HG02678 (cell line): ENCODE measurements around the gene WBP11.

Experiments
- ATAC-seq: cut with Tn5 transposase; IDR thresholded peaks from one replicate; pipeline ENCODE4 v1.9.1; 2021; ENCODE audit warnings: mild to moderate bottlenecking, moderate library complexity; ENCODE audit not compliant: unreplicated experiment

Gene WBP11

DNA sequence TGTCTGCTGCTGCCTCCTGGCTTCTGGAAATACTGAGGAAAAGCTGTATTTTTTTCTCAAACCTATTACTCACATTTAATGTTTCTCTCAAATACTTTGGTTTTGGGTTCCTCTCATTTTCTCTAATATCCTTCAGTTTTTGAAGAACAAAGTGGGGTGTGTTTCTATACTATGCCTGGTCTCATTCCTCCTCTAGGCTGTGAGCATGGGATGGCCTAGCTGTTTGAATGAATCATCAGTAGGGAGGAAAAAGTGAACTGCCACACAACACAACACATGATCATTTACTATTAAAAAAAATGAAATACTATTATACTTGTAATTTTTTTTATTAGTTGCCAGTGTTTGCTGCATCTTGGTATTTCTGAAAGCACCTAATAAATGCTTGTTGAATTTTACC lies 22.0 kb upstream of the WBP11 start:
- no peak for ATAC-seq

DNA sequence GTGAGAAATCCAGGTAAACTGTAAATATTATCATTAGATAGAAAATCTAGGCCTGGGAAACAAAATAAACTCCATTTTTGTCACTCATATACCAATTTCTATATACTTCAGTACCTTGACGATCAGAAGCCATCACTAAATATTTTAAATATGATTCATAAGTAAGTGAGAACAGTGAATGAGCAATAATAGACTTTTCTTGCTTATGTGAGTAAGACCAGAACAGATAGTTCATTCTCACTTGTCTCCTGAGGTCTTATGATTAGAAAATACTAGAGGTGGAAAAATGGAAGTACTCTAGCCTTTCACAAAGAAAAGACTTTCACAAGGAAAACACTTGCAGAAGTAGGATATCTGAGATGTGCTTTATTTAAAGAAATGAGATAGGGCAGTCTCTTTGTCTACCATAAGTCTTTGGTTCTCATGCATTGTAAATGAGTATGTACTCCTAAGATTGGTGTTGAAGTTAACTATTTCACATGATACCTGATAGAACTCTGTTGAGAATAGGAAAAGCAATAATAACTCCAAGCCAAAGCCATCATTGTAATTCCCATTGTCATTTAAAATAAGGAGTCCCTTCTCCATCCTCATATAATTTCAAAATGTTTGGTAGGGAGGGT lies 20.8 kb upstream of the WBP11 start:
- no peak for ATAC-seq

DNA sequence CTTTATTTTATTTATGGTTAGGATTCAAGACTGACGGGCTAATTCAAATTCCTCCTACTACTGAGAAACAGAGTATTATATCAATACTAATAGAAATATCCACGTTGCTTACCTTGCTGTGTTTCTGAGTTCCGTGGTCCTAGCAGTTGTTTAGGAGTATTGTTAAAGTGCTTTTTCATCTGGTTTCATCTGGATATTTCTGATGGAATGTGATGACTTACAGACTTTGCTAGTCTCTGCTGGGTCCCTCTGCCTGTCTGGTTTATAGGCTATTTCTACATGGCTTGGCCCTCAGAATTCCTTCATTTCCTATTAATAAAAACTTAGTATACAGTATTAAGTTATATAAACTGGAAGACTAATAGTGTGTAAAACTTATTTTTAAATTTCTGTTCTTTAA lies 10.7 kb upstream of the WBP11 start, which contains the start of gene SMCO3:
TSS of gene SMCO3 (minus strand) at position 169 of the 400 bp plus-strand sequence. CDS start 7,502 bp downstream, outside the sequence.
- no peak for ATAC-seq

DNA sequence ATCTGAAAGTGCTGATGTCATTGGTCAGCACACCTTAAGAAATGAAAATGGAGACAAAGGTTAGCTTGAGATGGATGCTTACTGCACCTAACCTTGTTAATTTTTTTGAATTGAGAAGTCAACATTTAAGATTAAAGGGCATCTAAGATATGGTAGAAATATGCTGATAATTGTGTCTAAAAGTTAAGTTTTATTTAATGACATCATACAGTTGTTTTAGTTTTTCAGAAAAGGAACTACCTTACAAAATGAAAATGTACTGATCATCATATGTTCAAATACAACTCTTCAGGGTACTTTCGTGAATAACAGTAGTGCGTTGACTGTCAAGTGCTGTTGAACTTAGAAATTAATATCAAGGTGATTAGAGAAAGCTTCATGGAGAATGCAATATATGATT lies 8.2 kb upstream of the WBP11 start:
- no peak for ATAC-seq

DNA sequence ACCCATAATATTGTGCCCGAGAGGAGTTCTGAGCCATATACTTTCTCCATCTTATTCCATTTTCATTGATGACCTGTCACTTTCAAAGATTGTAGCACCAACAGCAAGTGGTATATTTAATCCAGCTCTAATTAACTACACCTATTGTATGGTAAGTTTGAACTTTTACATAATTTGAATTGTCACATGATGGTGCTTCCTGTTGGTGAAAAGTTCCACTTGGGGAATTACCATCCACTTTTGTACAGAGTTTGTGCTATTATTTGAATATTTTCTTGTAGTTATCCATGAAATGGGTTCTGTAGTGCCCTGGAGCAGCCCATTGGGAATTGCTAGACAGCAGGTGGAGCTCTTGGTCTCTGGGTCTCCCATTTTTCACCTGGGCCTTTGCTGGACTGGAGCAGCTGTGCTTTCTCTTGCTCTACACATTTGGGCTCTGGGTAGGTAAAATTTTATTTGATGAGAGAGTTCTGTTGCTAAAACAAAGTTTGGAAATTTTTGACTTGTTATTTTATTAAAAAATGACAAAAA lies 7.7 kb upstream of the WBP11 start:
- no peak for ATAC-seq

DNA sequence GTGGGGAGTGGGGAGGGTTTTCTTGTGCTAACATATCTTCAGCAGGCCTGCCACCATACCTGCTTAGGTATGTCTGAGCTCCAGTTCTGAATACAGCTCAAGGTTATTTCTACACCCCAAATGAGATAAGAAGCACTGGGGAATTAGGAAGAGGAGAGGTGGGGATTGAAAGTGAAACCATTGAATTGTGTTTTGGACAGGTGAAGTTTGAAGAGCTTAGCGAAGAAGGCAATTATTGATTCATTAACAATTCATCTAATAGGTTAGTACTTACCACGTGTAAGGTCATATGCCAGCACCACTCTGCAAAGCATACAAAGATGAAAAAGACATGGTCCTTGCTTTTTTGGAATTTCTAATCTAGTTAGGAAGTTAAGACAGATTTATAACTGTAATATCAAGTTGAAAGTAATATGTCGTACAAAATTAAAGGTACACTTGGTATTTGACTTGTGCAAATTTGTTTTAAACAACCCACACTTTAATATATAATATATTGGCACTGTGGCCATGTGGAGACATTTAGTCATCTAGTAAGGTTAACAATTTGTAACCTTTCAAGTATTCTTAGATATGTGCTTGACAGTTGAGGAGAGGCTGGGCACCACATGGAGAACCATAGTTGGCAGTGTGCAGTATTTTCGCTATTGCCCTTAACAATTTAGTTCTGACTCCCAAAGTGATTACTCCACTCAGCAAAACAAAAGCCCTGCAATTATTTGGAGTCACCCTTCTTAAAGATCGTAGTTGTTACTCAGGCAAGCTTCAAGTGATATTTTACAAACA lies 7.1 kb upstream of the WBP11 start:
- no peak for ATAC-seq

DNA sequence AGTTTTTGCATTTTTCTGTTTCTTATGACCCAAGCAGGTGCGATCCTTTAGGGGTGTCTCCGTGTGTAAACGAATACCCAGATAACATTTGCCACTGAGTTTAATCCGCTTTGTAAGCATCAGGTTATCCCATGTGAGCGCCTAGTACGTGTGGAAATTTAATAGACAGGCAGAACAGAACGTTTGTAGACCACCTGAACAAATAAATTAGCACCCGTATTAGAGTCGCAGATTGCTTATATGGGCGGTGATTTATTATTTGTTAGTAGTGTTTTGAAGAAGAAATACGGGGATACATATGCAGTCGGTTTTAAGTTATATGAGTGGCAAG lies 517 bp upstream of the WBP11 start:
- ATAC-seq, result peak; percentile 22

DNA sequence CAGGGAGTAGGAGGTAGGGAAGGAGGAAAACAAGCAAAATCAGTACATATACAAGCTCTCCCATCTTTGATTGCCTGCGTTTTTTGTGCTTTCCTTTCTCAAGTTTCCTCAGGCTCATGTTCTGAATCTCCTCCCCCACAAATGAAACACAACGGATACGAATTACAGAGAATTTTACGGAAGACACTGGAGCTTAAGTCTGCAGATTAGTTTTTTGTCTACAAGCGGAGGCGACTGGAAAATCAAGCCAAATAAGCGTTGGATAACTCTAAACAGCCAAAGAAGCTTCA lies 612 bp downstream of the WBP11 start:
- no peak for ATAC-seq

DNA sequence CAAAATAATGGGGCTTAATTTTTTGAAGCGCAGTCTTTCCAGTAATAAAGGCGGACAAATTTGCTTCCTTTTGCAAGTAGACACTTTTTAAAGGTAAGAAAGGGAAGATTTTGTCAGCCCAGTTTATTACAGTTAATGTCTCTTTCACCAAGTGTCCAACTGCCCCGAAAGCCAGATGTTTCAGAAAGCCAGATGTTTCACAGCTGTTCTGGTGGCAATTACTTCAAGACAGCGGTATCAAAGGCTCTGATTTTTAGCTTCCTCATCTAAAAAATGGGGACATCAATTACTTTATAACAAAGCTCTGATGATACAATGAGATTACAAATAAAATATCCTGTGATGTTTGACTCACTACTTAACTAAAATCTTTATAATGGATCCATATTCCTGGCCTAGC lies 1.0 kb downstream of the WBP11 start:
- ATAC-seq, result no peak

DNA sequence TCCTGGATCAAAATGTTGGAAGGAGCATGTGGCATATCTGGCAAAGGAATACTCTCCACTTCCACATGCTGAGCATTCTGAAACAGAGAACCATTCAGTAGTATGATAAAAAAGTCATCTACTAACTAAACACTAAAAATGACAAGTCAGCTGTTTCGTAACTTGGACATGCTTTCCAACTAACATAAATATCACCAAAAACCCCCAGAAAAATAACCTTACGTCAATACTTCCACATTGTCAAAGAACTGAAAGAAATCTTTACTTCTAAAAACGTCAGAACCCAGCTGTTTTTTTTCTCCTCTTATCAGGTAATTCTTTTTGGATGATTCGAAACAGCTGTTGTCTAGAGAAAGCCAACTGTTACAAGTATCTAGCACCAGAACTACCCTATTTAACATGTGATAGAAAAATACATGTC lies 8.2 kb downstream of the WBP11 start:
- no peak for ATAC-seq

DNA sequence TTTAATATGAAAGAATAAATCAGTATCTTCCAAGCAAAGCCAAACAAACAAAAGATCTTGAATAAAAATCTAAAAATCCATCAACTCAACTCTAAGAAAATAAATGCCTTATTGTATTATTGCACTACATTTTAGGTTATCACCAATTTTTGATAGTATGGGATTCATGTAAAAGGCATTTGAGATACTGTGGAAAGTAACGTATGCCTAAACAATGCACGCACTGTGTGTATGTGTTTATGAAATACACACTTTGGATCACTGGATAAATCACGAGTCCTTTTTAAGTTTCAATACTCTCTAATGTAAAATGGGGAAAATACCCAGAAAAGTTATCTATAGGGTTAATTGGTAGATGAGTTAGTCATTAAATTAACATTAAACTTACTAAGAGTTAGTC lies 17.7 kb downstream of the WBP11 start:
- ATAC-seq, result no peak

DNA sequence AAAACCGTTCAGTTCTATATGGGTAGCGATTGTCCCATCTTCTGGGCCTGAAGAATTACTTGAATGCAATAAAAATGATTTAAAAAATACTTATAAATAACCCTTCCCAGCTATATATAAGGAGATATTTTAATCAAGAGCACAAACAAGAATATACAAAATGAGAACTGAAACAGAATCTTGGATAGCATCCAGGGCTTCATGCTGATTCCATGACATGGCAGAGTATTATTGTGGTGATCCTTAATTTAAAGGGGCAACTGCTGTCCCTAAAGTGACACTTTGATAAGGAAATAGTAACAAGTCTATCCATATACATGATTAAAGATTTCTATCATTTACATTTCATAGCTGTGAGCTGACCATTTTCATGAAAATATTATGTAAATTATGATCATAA lies 18.8 kb downstream of the WBP11 start:
- ATAC-seq, result no peak

DNA sequence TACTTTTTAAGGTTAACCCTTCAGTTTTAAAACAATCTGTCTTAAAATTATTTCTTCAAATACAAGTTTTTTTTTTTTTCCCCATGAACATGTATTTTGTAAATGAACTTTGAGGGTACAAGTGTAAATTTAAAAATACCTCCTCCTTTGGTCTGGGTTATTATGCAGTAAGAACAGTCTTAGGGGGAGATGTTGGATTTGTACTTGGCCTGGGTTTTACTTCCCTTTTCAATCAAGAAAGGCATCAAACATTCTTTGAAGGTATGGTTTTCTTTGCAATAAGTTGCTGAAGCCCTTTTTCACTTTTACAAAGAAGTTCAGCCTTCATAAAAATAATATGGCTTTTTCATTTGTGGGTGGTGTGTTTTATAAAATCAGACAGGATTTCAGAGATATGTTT lies 20.5 kb downstream of the WBP11 start:
- ATAC-seq, result no peak

DNA sequence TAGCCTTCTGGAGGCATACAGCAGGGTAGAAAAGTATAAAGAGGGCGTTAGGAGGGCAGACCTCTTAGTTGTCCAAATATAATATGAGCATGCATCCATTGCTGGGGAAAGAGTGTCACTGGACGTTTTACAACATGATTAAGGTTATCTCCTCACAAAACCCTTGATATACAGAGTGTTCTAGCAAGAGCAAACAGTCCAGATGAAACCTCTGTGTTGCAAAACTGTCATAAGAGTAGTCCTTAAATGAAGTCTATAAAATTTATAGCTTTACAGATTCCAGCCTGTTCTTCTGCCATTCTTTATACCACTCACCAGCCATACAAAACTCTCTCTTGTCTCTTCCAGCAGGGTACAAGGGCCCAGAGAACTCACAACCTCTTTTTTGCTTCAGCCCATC lies 21.7 kb downstream of the WBP11 start:
- no peak for ATAC-seq

DNA sequence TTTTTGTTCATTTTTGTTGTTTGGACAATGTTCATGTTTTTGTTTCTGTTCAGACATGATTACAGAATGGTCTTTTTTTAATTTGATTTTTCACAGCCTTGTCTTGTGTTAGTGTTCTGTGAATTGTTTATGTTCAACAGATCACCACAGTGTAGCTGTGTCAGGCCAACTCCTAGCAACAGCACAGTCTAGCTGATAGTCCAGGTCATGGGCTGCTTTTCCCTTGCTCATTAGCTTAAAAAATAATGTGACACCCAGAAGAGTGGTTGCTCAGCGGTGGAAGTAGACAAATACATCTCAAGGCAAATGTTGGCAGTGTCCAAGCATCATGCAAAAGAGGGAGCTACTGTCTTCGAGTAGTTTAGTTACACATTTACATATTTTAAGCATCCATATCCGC lies 22.4 kb downstream of the WBP11 start:
- no peak for ATAC-seq

DNA sequence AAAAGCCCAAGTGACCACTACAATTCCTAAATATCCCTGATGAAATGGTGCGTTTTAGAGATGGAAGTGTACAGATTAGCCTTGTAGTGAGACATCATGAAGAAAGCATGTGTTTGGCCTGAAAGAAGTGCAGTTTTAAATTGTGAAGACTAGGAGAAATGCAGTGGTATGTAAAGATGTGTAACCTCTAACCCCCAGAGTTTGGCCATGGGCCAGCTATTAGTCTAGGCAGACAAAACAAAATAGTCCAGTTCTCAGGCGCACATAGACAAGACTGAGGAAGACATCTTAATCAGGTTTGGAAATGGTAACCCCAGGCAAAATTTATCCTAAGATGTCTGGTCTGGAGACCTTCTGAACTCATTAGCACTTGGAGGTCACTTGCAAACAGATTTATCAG lies 23.4 kb downstream of the WBP11 start:
- no peak for ATAC-seq

DNA sequence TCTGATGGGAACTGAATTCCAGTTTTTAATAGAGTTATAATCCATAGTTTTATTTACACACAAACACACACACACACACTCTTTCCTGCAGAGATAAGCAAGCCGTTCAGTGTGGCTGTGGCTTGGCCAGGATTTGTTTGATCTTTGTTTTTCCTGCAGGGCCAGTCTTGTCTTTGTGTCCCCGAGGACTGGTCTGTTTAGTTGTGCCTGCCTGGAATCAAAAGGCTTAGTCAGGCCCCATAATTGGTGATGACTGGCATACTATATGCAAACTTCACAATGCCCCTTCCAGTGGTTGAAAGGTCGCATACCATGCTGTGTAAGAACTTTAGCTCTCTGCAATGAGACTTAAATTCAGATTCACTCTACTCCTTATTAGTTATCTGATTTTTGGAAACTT lies 26.0 kb downstream of the WBP11 start:
- no peak for ATAC-seq

DNA sequence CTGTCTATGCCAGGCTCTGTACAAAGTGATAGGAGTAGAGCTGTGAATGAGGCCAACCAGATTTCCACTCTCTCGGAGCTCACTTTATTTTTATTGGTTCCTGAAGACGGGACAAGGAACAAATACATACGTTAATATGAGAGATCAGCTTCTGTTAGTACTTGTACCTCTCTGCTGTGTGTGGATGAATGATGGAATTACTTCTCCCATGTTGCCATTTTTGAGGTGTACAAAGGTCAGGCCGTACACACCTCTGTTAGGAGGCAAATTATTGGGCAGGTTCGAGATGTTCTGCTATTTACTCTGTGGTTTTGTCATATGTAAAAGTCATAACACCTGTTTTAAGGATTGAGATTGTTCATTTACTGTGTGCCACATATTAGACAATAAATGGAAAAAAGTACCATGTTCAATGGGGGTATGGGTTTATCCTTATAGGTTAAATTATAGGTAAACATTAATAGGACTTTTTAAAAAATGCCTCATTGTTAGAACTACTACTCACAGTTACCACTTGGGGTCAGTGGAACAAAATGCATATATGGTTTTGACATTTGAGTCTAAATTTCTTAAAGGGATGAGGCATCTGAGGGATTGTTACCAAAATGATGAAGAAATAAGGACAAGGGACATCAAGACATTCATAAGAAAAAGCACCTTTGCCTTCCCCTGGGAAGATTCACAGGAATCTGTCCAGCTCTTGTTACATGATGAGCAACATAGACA lies 26.9 kb downstream of the WBP11 start:
- no peak for ATAC-seq

DNA sequence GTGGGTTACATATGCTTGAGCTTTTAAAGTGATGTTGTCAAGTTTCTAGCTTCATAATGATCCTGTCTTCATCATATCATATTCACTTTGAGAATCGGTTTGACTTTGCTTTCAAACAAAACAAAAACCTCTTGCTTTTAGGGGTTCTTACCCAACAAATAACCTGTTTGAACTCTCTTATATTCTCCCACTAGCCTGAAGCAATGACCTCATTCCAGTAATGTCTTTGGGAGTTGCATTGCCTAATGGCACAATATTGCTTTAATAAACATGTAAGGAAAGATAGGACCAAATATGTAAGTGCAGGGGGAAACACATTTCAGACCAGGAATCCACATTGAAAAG lies 27.7 kb downstream of the WBP11 start:
- no peak for ATAC-seq

DNA sequence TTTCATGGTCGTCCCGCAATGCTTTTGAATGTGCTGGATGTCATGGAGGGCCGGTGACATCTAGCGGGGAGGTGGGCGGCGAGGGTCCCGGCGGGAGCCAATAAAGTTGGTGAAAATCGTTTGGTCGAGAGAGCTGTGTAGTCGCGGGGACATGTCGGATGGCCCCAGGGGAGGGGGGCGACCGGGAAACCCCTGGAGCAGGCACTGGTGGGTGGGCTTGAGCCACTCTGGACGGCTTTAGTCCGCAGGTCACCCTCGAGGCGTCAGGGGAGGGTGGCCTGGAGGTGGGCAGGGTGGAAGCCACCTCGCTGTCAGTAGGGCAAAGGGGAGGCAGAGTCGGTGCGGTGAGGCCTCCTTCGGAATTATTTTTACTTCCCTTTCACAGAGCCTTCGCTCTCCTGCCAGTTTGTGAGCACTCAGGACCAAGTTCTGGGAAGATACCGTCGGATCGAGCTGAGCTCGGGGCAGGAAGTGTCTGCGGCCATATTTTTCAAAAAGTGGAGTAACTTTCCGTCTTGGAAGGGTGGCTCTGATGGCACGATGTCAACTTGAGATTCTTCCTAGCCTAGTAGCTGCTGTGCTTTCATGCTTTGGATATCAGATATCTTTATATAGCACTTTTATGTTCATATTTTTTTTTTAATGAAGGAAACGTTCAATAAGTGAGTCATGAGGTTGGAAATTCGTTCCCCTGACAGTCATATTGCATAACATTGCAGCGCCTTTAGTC lies 28.2 kb downstream of the WBP11 start:
- ATAC-seq, result no peak

DNA sequence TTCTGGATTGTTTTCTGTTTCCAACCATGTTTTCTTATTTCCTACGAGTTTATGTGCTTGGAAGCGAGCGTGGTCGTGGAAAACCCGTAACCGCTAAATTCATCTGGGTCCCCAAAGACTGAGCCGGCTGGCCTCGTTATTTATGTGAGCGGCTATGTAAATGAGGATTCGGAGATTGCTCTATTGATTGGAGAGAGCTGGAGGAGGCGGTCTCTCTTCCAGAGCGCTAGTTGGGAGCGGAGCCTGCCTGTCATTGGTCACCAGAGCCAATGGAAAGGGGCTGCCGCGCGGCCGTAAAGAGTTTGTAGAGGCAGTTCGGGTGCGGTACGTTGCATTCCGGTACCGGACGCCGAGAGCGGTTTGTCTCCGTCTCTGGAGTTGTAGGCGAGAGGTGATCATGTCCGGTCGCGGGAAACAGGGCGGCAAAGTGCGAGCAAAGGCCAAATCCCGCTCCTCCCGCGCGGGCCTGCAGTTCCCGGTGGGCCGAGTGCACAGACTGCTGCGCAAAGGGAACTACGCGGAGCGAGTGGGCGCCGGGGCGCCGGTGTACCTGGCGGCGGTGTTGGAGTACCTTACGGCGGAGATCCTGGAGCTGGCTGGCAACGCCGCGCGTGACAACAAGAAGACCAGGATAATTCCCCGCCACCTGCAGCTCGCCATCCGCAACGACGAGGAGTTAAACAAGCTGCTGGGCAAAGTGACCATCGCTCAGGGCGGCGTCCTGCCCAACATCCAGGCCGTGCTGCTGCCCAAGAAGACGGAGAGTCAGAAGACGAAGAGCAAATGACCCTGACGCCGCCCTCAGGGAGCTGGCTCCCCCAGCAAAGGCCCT lies 29.0 kb downstream of the WBP11 start:
- ATAC-seq, result peak; percentile 53
